C4-2B (cell line): ENCODE data around the gene USP32.

ENCODE experiments used
- H3K27ac ChIP-seq: fragments of 450-650 bp; 2 replicates; pipeline ENCODE4 v1.5.1; 2017
- CTCF ChIP-seq: fragments of 450-650 bp; conservative IDR thresholded peaks from 2 replicates; pipeline ENCODE4 v1.5.1; 2017; ENCODE audit warnings: mild to moderate bottlenecking
- ZFX ChIP-seq: fragments of 450-650 bp; IDR thresholded peaks from 2 replicates; pipeline ENCODE4 v1.6.1; 2017

The USP32 gene

DNA sequence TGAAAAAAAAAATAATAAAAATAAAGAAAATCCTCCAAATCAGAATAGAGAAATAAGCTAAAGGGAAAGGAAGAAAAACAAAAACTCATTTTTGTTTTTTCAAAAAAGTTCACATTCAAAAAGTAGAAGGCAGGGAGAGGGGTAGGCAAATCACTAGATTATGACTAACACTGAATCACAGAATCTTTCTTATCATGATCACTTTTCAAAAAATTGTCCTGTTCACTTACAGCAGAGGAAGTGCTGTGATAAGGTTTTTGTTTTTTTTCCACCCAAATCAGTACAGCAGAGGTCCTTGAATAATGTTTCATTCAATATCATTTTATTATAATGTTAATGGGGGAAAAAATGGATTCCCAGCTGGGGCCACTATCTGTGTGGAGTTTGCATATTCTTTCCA is 135.8 kb downstream of the USP32 start:
- no peak for TF ChIP-seq CTCF
- TF ChIP-seq ZFX, result no peak
- no peak overlapping the region for H3K27ac ChIP-seq

DNA sequence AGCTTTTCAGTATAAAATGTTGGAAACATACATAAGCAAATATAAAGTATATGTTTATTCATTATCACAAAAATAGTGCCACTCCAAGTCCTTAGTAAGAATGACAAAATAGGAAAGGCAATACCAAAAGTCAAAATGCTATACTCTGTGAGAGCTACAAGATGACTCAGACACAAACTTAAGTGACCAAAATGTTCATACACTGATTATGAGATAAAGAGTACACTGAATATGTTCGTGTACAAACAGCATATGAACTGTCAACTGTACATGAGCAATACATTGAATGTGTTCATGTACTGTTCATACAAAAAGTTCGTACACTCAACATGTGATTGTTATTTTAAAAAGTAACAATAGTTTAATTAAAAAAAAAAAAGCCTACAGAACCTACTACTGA is 138.9 kb downstream of the USP32 start:
- no peak overlapping the region for H3K27ac ChIP-seq
- TF ChIP-seq ZFX, result no peak
- TF ChIP-seq CTCF, result no peak

DNA sequence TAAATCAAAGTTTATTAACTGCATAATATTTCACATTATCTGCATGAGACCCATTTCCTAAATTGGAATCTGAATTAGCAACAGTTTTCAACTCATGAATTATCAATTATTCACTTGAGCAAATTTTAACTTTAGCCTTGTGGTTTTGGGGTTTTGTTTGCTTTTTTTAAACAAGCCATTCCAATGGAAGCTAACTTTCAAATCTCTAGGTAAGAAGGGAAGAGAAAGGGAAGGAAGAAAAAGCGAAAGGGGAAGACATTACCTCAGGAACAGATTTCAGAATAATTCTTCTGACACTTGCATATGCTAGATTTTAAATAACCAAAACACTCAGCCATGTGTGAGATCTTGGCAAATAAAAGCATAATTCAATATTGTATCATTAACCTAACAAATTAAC is 139.5 kb downstream of the USP32 start:
- H3K27ac ChIP-seq, result no peak overlapping the region
- TF ChIP-seq CTCF, result no peak
- TF ChIP-seq ZFX, result no peak

- no peak for TF ChIP-seq ZFX
- TF ChIP-seq CTCF, result no peak
- no peak overlapping the region for H3K27ac ChIP-seq
These were observed 142.6 kb downstream of the USP32 start for GRCh38 chr17:60249290-60249826.

DNA sequence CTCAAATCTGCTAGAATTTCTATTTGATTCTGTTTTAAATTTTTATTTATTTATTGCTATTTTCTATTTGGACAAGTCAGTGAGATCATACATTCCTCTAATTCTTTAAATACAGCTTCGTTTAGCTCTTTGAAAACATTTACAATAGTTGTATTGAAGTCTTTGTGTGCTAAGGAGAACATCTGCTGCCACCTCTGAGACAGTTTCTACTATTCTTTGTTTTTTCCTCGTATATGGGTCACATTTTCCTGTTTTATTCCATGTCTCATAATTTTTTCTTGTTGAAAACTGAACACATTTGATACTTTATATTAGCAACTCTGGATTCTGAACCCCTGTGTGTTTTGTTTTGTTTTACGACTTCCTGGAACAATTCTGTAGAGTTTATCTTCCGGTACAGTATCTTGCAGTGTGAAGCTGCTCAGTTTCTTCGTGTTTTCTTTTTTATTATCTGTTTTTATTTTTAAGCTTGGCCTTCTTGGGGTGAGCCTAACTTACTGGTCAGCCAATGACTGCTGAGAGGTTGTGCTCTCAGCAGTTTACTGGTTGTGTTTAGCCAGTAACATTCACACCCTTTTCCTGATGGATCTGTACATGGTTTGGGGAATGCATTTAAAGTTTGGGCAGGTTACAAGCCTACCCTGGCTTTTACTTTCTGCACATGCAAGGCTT is 143.2 kb downstream of the USP32 start:
- TF ChIP-seq CTCF, result no peak
- no peak for TF ChIP-seq ZFX
- no peak overlapping the region for H3K27ac ChIP-seq

- TF ChIP-seq ZFX (no peak), CTCF (no peak)
- H3K27ac ChIP-seq, result no peak overlapping the region
These were observed 144.0 kb downstream of the USP32 start for GRCh38 chr17:60247836-60248461.

GRCh38 chr17:60244656-60245055 is 147.3 kb downstream of the USP32 start:
- no peak for TF ChIP-seq CTCF
- no peak for TF ChIP-seq ZFX
- H3K27ac ChIP-seq, result no peak overlapping the region
